AG04450 (cell line): ENCODE data around the gene TMC7. TPM values are rescaled to one million over a fixed set of nuclear protein-coding genes. Genes with fewer than 3 reads are reported as not detected.

Experiments used
- CTCF ChIA-PET: fragments of 300-600, 350-600 bp; formaldehyde crosslinking; extraction: SDS; loops from one replicate; lab custom pipeline; 2022; ENCODE audit warnings: antibody characterized with exemption, inconsistent platforms; lab: Charles Lee
- POLR2A ChIA-PET: fragments of 350-600 bp; formaldehyde crosslinking; extraction: SDS; loops from one replicate; lab custom pipeline; 2021; ENCODE audit warnings: antibody characterized with exemption, inconsistent platforms; lab: Yijun Ruan, JAX
- DNase-seq: peaks from one replicate; pipeline ENCODE4 v3.0.0-alpha.2; 2011; ENCODE audit warnings: low read depth, low spot score
- H3K27ac ChIP-seq: one replicate; pipeline ENCODE4 v1.5.1; 2012; ENCODE audit warnings: low read depth, low read length, control low read depth
- H3K27me3 ChIP-seq: one replicate; pipeline ENCODE4 v1.6.0; 2012; ENCODE audit warnings: low read length; ENCODE audit not compliant: control insufficient read depth, insufficient read depth
- H3K4me3 ChIP-seq: 2 replicates; pipeline ENCODE4 v1.5.1; 2011; ENCODE audit warnings: mild to moderate bottlenecking, low read depth, low read length, control low read depth
- H3K9me3 ChIP-seq: 2 replicates; pipeline ENCODE4 v1.5.1; 2012; ENCODE audit warnings: low read length; ENCODE audit not compliant: control insufficient read depth, insufficient read depth
- CTCF ChIP-seq: IDR thresholded peaks from 2 replicates; pipeline ENCODE4 v1.5.1; 2011; ENCODE audit warnings: low read depth, low read length, control low read depth, inconsistent platforms
- polyA plus RNA-seq: library from polyadenylated mRNA; depleted of rRNA; stranded (reverse); fragments of >200 nt; gene quantifications from 2 replicates; pipeline ENCODE4 v1.2.3, GENCODE V29; 2011

Gene TMC7
- polyA plus RNA-seq, 1 experiment, result 0.37 TPM

- POLR2A ChIA-PET, result no interaction called here
- H3K9me3 ChIP-seq, result peaks cover 4% of the 10 kb centered on the region; the same call in 1 of the 2 replicates
- no peaks in the 10 kb centered on the region for H3K27me3 ChIP-seq
- CTCF ChIA-PET, result interaction anchor here (1.3 kb wide), 1 partner anchor 11 kb away, joined by 4 read pairs; no protein-coding TSS in a partner anchor
- H3K4me3 ChIP-seq, result no peak overlapping the region
- TF ChIP-seq CTCF, result no peak
- no peak overlapping the region for H3K27ac ChIP-seq
- DNase-seq, result no peak
These were observed 114.4 kb downstream of the TMC7 start for GRCh38 chr16:19098173-19098572.

DNA sequence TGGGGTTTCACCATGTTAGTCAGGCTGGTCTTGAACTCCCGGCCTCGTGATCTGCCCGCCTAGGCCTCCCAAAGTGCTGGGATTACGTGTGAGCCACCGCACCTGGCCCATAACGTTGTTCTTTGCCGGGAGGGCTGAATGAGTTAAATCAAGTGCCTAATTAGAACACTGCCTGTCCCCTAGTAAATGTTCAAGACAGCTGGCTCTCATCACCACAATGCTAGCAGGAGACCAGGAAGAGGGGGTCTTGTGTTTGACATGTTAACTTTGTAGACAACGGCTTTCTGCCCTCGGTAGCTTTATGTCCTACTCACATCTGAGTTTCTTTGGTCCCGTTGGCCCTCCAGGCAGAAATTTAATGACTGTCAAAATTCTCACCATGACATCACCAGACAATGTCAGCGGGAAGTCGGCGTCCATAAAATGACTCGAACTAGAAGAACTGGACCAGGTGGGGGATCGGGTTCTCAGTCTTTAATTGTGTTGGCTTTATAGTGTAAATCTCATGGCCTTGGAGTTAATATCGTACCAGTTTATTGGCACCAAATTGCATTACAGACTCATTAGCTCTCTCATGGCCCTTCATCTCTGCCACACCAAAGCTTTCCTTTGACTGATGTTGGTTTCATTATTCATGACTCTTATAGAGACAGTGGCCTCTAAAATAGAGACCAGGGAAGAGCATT, 118.6 kb downstream of the TMC7 start:
- no peak for TF ChIP-seq CTCF
- no peak overlapping the region for H3K4me3 ChIP-seq
- CTCF ChIA-PET, result interaction anchor here (0.7 kb wide), 2 partner anchors 16 to 77 kb away, joined by 3 to 5 read pairs; no protein-coding TSS in a partner anchor

DNA sequence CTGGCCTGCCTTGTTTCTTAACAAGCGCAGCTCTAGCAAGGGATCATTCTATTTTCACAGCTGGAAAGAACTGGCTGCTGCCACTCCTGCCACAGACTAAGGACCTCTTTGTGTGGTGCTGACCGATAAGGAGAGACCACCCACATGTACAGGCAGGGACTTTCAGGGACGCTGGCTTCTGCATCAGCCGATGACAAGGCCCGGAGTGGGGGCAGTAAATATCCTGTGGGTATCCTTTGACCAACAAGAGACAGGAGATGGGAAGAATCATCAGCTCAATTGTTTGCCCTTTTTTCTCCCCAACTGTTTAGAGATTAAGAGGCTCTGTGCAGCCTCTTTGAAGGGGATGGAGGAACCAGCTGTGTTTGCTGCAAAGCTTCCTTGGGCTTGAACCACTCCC, 120.9 kb downstream of the TMC7 start:
- Histone ChIP-seq H3K4me3 (no peak overlapping the region), H3K9me3 (peaks cover 4% of the 10 kb centered on the region; the same call in 1 of the 2 replicates), H3K27me3 (no peaks in the 10 kb centered on the region), H3K27ac (no peak overlapping the region)
- DNase-seq, result no peak
- no peak for TF ChIP-seq CTCF
- POLR2A ChIA-PET, result interaction anchor here (1.5 kb wide), 1 partner anchor 9 kb away, joined by 5 read pairs; the partner anchor contains the start of gene ITPRIPL2
- CTCF ChIA-PET, result interaction anchor here (0.6 to 3.1 kb wide), 4 partner anchors 11 to 337 kb away, joined by 3 to 17 read pairs (median 4); no protein-coding TSS in a partner anchor

More for the DNA sequence above, 118.6 kb downstream of the TMC7 start:
- POLR2A ChIA-PET, result no interaction called here
- no peak overlapping the region for H3K27ac ChIP-seq
- DNase-seq, result no peak
- peaks cover 4% of the 10 kb centered on the region; the same call in 1 of the 2 replicates for H3K9me3 ChIP-seq
- H3K27me3 ChIP-seq, result no peaks in the 10 kb centered on the region

DNA sequence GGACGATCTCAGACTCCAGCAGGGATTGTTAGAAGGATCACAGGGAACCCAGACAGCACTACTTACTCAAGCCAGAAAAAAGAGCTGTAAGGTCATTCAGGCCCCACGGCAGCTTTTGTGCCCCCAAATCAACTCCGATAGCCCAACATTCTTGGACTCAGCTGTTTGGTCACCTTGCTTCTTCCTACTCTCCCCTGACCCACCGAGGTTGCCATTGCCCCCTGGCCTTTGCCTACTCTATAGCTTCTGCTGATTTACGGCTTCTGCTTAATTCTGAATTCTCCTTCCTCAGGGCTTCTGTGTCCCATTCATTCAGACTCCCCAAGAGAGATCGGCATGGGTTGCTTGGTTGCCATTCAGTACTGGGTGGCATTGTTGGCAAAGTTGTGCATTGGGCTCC, 121.4 kb downstream of the TMC7 start:
- CTCF ChIA-PET, result interaction anchor here (0.8 to 3.1 kb wide), 4 partner anchors 10 to 387 kb away, joined by 3 to 17 read pairs (median 4); no protein-coding TSS in a partner anchor
- POLR2A ChIA-PET, result interaction anchor here (1.5 kb wide), 1 partner anchor 9 kb away, joined by 5 read pairs; the partner anchor contains the start of gene ITPRIPL2
- no peak overlapping the region for H3K4me3 ChIP-seq

More for the DNA sequence above, 121.4 kb downstream of the TMC7 start:
- Histone ChIP-seq H3K27ac (no peak overlapping the region), H3K27me3 (no peaks in the 10 kb centered on the region), H3K9me3 (peaks cover 1% of the 10 kb centered on the region; the same call in 1 of the 2 replicates)
- no peak for DNase-seq
- TF ChIP-seq CTCF, result no peak
